ENCODE data around the gene TEX35.

GRCh38 chr1:178521241-178521640 lies 8.3 kb downstream of the TEX35 start:
- no peak for TF ChIP-seq CTCF (IDR thresholded peaks at IDR 0.05)
- TF ChIP-seq POLR2A (IDR thresholded peaks at IDR 0.05): no peak

All from testis (tissue), 2 donors.